Stomach smooth muscle (tissue), 2 donors: ENCODE results near the gene PRDM10.

Experiments used
- H3K27ac ChIP-seq: one replicate; pipeline ENCODE4 v1.7.0; 2013; ENCODE audit warnings: mild to moderate bottlenecking, low read length, inconsistent platforms
- H3K27me3 ChIP-seq, 2 donors: one replicate each; pipeline ENCODE4 v1.7.0; 2013; ENCODE audit warnings: low read length in 2 of 2; ENCODE audit not compliant: insufficient read depth in 2 of 2, control insufficient read depth in 1 of 2
- H3K36me3 ChIP-seq, 2 donors: one replicate each; pipeline ENCODE4 v1.7.0; 2013; ENCODE audit warnings: low read length in 2 of 2; ENCODE audit not compliant: control insufficient read depth in 2 of 2, insufficient read depth in 2 of 2
- H3K4me1 ChIP-seq: one replicate; pipeline ENCODE4 v1.7.0; 2013; ENCODE audit warnings: low read length; ENCODE audit not compliant: control insufficient read depth, insufficient read depth
- H3K4me3 ChIP-seq, 2 donors: one replicate each; pipeline ENCODE4 v1.7.0; 2013; ENCODE audit warnings: low read length in 2 of 2
- H3K9ac ChIP-seq, 2 donors: one replicate each; pipeline ENCODE4 v1.7.0; 2013; ENCODE audit warnings: low read length in 2 of 2, mild to moderate bottlenecking in 1 of 2
- H3K9me3 ChIP-seq, 2 donors: one replicate each; pipeline ENCODE4 v1.7.0; 2013; ENCODE audit warnings: low read length in 2 of 2; ENCODE audit not compliant: control insufficient read depth in 2 of 2
- donor health status: healthy.
- donor health status: Pancreatic carcinoma.

Gene PRDM10

GRCh38 chr11:129946965-129947364, 55.7 kb downstream of the PRDM10 start:
- H3K9me3 ChIP-seq: no peaks in the 10 kb centered on the region
- no peak overlapping the region for H3K4me3 ChIP-seq
- no peaks in the 10 kb centered on the region for H3K4me1 ChIP-seq
- no peak overlapping the region for H3K9ac ChIP-seq
- peaks cover 0 to 12% of the 10 kb centered on the region in 2 donors for H3K36me3 ChIP-seq
- no peak overlapping the region for H3K27ac ChIP-seq
- H3K27me3 ChIP-seq: no peaks in the 10 kb centered on the region

- no peak overlapping the region for H3K27ac ChIP-seq
- no peak overlapping the region for H3K9ac ChIP-seq
- no peak overlapping the region for H3K4me3 ChIP-seq
- no peaks in the 10 kb centered on the region for H3K9me3 ChIP-seq
- H3K36me3 ChIP-seq: peaks cover 0 to 14% of the 10 kb centered on the region in 2 donors
- no peaks in the 10 kb centered on the region for H3K4me1 ChIP-seq
- no peaks in the 10 kb centered on the region for H3K27me3 ChIP-seq
Observed at GRCh38 chr11:129946256-129946655, 56.4 kb downstream of the PRDM10 start.

- H3K4me3 ChIP-seq: no peak overlapping the region
- H3K36me3 ChIP-seq: peaks cover 0 to 14% of the 10 kb centered on the region in 2 donors
- no peak overlapping the region for H3K9ac ChIP-seq
- no peaks in the 10 kb centered on the region for H3K27me3 ChIP-seq
- H3K27ac ChIP-seq: no peak overlapping the region
- H3K4me1 ChIP-seq: no peaks in the 10 kb centered on the region
- H3K9me3 ChIP-seq: no peaks in the 10 kb centered on the region
Observed at GRCh38 chr11:129945373-129945772, 57.3 kb downstream of the PRDM10 start.

- H3K27me3 ChIP-seq: no peaks in the 10 kb centered on the region
- H3K4me3 ChIP-seq: no peak overlapping the region
- H3K36me3 ChIP-seq: peaks cover 0 to 14% of the 10 kb centered on the region in 2 donors
- no peaks in the 10 kb centered on the region for H3K4me1 ChIP-seq
- H3K9ac ChIP-seq: no peak overlapping the region
- no peaks in the 10 kb centered on the region for H3K9me3 ChIP-seq
- H3K27ac ChIP-seq: no peak overlapping the region
Observed at GRCh38 chr11:129944696-129945095, 57.9 kb downstream of the PRDM10 start.

GRCh38 chr11:129943036-129943435, 59.6 kb downstream of the PRDM10 start:
- Histone ChIP-seq H3K27ac (no peak overlapping the region), H3K4me1 (no peaks in the 10 kb centered on the region), H3K4me3 (no peak overlapping the region), H3K9ac (no peak overlapping the region), H3K36me3 (peaks cover 0 to 17% of the 10 kb centered on the region in 2 donors), H3K27me3 (no peaks in the 10 kb centered on the region), H3K9me3 (no peaks in the 10 kb centered on the region)

GRCh38 chr11:129939510-129939909, 63.1 kb downstream of the PRDM10 start:
- Histone ChIP-seq H3K9ac (no peak overlapping the region), H3K4me3 (no peak overlapping the region), H3K4me1 (no peaks in the 10 kb centered on the region), H3K27ac (no peak overlapping the region), H3K27me3 (no peaks in the 10 kb centered on the region), H3K9me3 (no peaks in the 10 kb centered on the region), H3K36me3 (peaks cover 3 to 10% of the 10 kb centered on the region in 2 donors)

GRCh38 chr11:129938764-129939163, 63.9 kb downstream of the PRDM10 start:
- H3K4me1 ChIP-seq: no peaks in the 10 kb centered on the region
- no peaks in the 10 kb centered on the region for H3K9me3 ChIP-seq
- H3K9ac ChIP-seq: no peak overlapping the region
- H3K27me3 ChIP-seq: no peaks in the 10 kb centered on the region
- H3K4me3 ChIP-seq: no peak overlapping the region
- H3K27ac ChIP-seq: no peak overlapping the region
- H3K36me3 ChIP-seq: peaks cover 7 to 14% of the 10 kb centered on the region in 2 donors

- no peak overlapping the region for H3K27ac ChIP-seq
- no peaks in the 10 kb centered on the region for H3K27me3 ChIP-seq
- no peaks in the 10 kb centered on the region for H3K4me1 ChIP-seq
- H3K4me3 ChIP-seq: no peak overlapping the region
- no peaks in the 10 kb centered on the region for H3K9me3 ChIP-seq
- peaks cover 7 to 15% of the 10 kb centered on the region in 2 donors for H3K36me3 ChIP-seq
- no peak overlapping the region for H3K9ac ChIP-seq
Observed at GRCh38 chr11:129937592-129938238, 64.9 kb downstream of the PRDM10 start.

- Histone ChIP-seq H3K27ac (no peak overlapping the region), H3K9me3 (no peaks in the 10 kb centered on the region), H3K36me3 (peaks cover 7 to 14% of the 10 kb centered on the region in 2 donors)
Observed at GRCh38 chr11:129935723-129936122, 66.9 kb downstream of the PRDM10 start.

GRCh38 chr11:129933891-129934290, 68.7 kb downstream of the PRDM10 start:
- peaks cover 12 to 13% of the 10 kb centered on the region in 2 donors for H3K36me3 ChIP-seq
- H3K9ac ChIP-seq: no peak overlapping the region
- H3K27ac ChIP-seq: no peak overlapping the region
- no peaks in the 10 kb centered on the region for H3K4me1 ChIP-seq
- H3K9me3 ChIP-seq: no peaks in the 10 kb centered on the region
- H3K4me3 ChIP-seq: no peak overlapping the region
- no peaks in the 10 kb centered on the region for H3K27me3 ChIP-seq

More at GRCh38 chr11:129935723-129936122, 66.9 kb downstream of the PRDM10 start:
- Histone ChIP-seq H3K4me3 (no peak overlapping the region), H3K9ac (no peak overlapping the region), H3K27me3 (no peaks in the 10 kb centered on the region), H3K4me1 (no peaks in the 10 kb centered on the region)

- Histone ChIP-seq H3K27me3 (no peaks in the 10 kb centered on the region), H3K9me3 (no peaks in the 10 kb centered on the region), H3K36me3 (peaks cover 12 to 13% of the 10 kb centered on the region in 2 donors), H3K4me3 (no peak overlapping the region), H3K9ac (no peak overlapping the region), H3K4me1 (no peaks in the 10 kb centered on the region), H3K27ac (no peak overlapping the region)
Observed at GRCh38 chr11:129933262-129933661, 69.4 kb downstream of the PRDM10 start.
